Measurements from ENCODE around the gene ADGRG6. TPM values are rescaled to one million over a fixed set of nuclear protein-coding genes. Genes with fewer than 3 reads are reported as not detected.

ADGRG6 gene
- total RNA-seq, 2 donors from 2014 or later, result 6.4 to 6.8 TPM

DNA sequence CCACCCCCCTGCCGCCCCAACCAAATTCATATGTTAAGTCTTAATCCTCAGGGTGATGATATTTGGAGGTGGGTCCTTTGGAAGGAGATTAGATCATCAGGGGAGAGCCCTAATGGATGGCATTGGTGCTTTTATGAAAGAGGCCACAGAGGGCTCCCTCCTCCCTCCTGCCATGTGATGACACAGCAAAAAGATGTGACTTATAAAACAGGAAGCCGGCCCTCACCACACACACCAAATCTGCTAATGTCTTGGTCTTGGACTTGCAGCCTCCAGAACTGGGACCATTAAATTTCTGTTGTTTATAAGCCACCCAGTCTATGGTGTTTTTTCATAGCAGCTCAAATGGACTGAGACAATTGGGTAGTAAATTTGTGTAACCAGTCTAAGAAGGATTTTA lies 176.3 kb downstream of the ADGRG6 start:
- Histone ChIP-seq H3K9me3 (no peaks in the 10 kb centered on the region), H3K36me3 (no peaks in the 10 kb centered on the region), H3K4me1 (ENCODE audit: control insufficient read depth in 1 of 2, low read depth in 2 of 2) (no peaks in the 10 kb centered on the region), H3K27me3 (replicated peaks; ENCODE audit: insufficient read depth) (no peaks in the 10 kb centered on the region), H3K4me3 (no peak overlapping the region), H3K27ac (no peak overlapping the region)
- DNase-seq (ENCODE audit: low spot score) (no peak), ATAC-seq (ENCODE audit: insufficient number of reproducible peaks, low FRiP score, low read depth) (no peak)
- TF ChIP-seq, protein P1, sequence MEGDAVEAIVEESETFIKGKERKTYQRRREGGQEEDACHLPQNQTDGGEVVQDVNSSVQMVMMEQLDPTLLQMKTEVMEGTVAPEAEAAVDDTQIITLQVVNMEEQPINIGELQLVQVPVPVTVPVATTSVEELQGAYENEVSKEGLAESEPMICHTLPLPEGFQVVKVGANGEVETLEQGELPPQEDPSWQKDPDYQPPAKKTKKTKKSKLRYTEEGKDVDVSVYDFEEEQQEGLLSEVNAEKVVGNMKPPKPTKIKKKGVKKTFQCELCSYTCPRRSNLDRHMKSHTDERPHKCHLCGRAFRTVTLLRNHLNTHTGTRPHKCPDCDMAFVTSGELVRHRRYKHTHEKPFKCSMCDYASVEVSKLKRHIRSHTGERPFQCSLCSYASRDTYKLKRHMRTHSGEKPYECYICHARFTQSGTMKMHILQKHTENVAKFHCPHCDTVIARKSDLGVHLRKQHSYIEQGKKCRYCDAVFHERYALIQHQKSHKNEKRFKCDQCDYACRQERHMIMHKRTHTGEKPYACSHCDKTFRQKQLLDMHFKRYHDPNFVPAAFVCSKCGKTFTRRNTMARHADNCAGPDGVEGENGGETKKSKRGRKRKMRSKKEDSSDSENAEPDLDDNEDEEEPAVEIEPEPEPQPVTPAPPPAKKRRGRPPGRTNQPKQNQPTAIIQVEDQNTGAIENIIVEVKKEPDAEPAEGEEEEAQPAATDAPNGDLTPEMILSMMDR (IDR thresholded peaks at IDR 0.05), result no peak

DNA sequence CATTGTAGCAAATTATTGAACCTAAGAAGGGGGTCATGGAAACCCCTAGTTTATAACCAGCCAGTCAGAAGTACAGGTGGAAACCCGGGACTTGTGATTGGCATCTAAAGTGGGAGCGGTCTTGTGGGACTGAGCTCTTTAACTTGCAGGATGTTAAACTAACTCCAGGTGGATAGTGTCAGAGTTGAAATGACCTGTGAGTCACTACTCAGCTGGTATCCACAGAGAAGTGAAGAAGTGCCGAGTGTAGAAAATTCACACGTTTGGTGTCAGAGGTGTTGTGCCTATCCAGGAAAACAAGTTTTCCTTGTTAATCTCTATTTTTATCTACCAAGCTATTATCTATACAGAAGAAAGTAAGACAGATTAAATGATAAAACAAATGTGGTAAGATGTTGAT lies 179.7 kb downstream of the ADGRG6 start:
- Histone ChIP-seq H3K4me1 (ENCODE audit: control insufficient read depth in 1 of 2, low read depth in 2 of 2) (no peaks in the 10 kb centered on the region), H3K9me3 (no peaks in the 10 kb centered on the region), H3K4me3 (no peak overlapping the region), H3K27me3 (replicated peaks; ENCODE audit: insufficient read depth) (no peaks in the 10 kb centered on the region), H3K36me3 (no peaks in the 10 kb centered on the region), H3K27ac (no peak overlapping the region)
- DNase-seq (ENCODE audit: low spot score) (no peak), ATAC-seq (ENCODE audit: insufficient number of reproducible peaks, low FRiP score, low read depth) (no peak)
- TF ChIP-seq, protein P1 (IDR thresholded peaks at IDR 0.05), result no peak

DNA sequence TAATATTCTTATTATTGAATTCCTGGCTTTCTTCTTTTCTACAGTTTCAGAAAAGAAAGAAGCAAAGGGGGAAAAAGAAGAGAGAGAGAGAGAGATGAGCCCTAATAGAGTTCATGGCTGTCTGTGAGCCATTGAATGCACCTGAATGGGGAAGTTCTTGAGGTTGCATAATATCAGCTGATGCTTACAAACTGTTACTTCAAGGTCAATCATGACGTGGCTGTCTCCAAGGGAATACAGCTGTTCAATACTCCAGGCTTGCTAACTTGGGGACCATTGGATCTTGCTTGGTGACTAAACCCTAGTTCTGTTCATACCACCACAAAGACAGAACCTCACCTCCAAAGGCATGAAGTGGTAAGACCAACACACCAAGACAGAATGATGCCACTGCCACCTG lies 180.4 kb downstream of the ADGRG6 start:
- ATAC-seq (ENCODE audit: insufficient number of reproducible peaks, low FRiP score, low read depth) (no peak), DNase-seq (ENCODE audit: low spot score) (no peak)
- Histone ChIP-seq H3K9me3 (no peaks in the 10 kb centered on the region), H3K36me3 (no peaks in the 10 kb centered on the region), H3K4me3 (no peak overlapping the region), H3K4me1 (ENCODE audit: control insufficient read depth in 1 of 2, low read depth in 2 of 2) (no peaks in the 10 kb centered on the region), H3K27ac (no peak overlapping the region), H3K27me3 (replicated peaks; ENCODE audit: insufficient read depth) (no peaks in the 10 kb centered on the region)
- TF ChIP-seq, protein P1 (IDR thresholded peaks at IDR 0.05), result no peak

DNA sequence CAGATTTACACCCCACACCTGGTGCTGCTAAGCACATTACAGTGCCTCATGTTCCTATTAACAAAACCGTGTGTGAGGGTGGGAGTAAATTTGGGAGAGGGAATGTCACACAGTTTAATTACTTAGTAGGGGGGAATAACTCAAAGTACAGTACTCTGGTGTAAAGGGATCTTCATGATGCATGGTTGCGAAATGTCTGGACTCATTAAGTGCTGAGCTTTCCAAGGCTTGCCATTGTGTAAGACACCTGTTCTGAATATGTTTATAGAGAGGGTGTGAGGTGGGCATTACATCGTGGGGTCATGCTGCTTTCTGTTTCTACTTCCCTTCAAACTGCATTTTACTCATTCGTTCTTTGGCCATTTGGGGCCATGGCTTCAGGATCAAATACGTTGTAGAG lies 181.2 kb downstream of the ADGRG6 start:
- no peaks in the 10 kb centered on the region for H3K9me3 ChIP-seq
- H3K27me3 ChIP-seq (replicated peaks; ENCODE audit: insufficient read depth), result no peaks in the 10 kb centered on the region
- ATAC-seq (ENCODE audit: insufficient number of reproducible peaks, low FRiP score, low read depth) (no peak), DNase-seq (ENCODE audit: low spot score) (no peak)
- H3K27ac ChIP-seq, result no peak overlapping the region
- no peak overlapping the region for H3K4me3 ChIP-seq
- no peaks in the 10 kb centered on the region for H3K4me1 ChIP-seq (ENCODE audit: control insufficient read depth in 1 of 2, low read depth in 2 of 2)
- TF ChIP-seq, protein P1 (IDR thresholded peaks at IDR 0.05), result no peak
- no peaks in the 10 kb centered on the region for H3K36me3 ChIP-seq

DNA sequence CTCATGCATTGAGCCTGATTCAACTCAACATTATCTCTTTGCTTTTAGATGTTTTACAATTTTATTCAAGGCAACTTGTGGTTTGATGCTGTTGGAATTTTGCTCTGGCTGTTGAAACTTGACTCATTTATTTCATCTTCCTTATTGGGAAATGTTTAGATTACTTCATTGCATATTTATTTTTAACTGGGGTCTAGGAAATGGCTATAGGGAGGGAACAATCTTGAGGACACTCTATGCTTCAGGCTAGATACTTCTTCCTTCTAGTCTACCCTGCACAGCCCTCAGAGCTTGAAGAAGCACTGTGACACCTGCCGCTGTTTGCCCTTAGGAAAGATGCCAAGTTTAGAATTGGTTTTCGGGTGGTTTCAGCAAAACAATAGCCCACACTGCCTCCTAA lies 183.4 kb downstream of the ADGRG6 start:
- TF ChIP-seq, protein P1 (IDR thresholded peaks at IDR 0.05), result no peak
- Histone ChIP-seq H3K36me3 (no peaks in the 10 kb centered on the region), H3K27me3 (replicated peaks; ENCODE audit: insufficient read depth) (no peaks in the 10 kb centered on the region), H3K9me3 (no peaks in the 10 kb centered on the region), H3K4me1 (ENCODE audit: control insufficient read depth in 1 of 2, low read depth in 2 of 2) (no peaks in the 10 kb centered on the region), H3K4me3 (no peak overlapping the region), H3K27ac (no peak overlapping the region)
- ATAC-seq (ENCODE audit: insufficient number of reproducible peaks, low FRiP score, low read depth) (no peak), DNase-seq (ENCODE audit: low spot score) (no peak)

All from thoracic aorta (tissue), 2 donors.